NCI-H128 (cell line): ENCODE measurements around the gene ANO2.

Experiments used
- DNase-seq: peaks from one replicate; lab custom pipeline; 2025; ENCODE audit not compliant: unreplicated experiment; lab: John Stamatoyannopoulos, UW

The ANO2 gene

GRCh38 chr12:5783289-5783920 lies 161.7 kb downstream of the ANO2 start:
- DNase-seq, result no peak

GRCh38 chr12:5780536-5780935 lies 164.5 kb downstream of the ANO2 start:
- DNase-seq, result no peak

GRCh38 chr12:5779401-5779800 lies 165.7 kb downstream of the ANO2 start:
- DNase-seq, result no peak

DNA sequence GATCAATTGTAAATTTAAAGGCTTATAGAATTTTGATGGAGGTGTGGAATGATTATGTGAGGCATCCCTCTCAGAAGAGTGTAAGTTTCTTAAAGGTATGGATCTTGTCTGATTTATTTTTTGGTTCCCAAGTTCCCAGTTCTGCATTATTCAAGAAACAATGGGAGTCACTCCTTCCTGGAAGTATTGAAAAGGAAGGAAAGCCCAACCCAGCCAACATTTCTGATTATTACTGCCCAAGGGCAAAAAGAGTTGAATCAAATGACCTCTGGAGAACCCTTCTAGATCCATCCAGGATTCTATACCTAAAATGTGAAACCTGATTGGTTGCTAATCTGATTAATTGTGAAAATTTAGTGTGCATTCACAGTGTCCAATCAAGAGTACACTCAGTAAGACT lies 166.2 kb downstream of the ANO2 start:
- no peak for DNase-seq

- DNase-seq, result no peak
Observed at GRCh38 chr12:5777451-5777850, 167.6 kb downstream of the ANO2 start.

- no peak for DNase-seq
Observed at GRCh38 chr12:5776091-5776490, 169.0 kb downstream of the ANO2 start.

GRCh38 chr12:5773550-5773949 lies 171.5 kb downstream of the ANO2 start:
- no peak for DNase-seq

DNA sequence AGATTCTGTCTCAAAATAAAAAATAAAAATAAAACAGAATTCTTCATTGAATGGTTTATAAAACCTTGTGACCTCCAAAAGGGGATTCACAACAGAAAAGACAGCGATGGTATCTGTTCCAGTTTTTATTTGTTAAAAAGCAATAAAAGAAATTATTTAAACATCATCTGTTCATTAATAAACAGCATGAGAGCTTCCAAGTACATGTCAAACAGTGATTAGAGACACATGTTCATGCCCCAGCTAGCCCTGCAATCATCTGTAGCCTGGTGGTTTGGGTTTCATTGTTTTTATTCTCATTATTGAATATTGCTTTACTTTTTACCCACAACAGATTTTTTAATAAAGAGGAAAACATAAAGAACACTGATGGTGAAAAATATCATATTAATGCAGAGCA lies 173.3 kb downstream of the ANO2 start:
- no peak for DNase-seq

DNA sequence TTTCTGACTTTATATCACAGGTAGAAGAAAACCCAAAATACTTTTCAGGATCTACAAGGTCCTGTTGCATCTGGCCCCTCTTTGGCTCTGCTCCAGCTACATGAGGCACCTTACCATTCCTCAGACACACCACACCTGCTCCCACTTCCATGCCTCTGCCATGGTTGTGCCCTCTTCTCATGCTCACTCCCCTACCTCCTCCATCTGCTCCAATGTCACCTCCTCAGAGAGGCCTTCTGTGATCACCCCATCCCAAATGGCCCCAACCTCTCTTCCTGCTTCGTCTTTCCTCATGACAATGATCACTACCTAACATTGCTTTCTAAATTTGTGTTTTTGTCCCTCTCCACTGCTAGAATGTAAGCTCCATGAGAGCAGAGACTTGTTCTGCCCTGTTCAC lies 174.3 kb downstream of the ANO2 start:
- DNase-seq, result no peak

DNA sequence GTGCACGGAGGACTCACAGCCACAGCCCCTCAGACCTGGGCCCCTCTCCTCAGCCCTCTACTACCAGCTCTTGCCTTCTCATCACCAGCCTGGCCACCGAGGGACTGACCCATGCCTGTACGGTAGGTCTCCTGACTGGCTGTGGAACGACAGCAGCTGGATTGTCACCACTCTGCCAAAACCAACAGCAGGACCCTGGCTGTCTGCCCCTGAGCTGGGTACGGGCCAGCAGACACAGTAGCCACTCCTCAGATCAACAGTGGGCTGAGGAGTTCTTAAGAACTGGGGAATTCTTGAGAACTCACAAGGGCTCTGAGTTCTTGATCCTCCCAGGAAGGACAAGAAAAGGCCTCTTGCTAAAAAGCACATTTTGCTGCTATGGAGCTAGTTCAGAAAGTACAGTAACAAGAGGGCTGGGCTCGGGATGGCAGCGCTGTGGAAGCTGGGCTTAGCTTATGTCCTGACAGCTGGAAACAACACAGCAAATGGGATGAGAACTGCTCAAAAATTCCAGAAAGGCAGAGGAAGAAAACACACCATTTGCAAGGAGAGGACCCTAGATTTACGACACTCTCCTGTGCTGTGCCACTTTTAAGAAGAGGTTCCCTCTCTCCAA lies 176.4 kb downstream of the ANO2 start:
- DNase-seq, result no peak

GRCh38 chr12:5768171-5768570 lies 176.9 kb downstream of the ANO2 start:
- DNase-seq, result no peak

DNA sequence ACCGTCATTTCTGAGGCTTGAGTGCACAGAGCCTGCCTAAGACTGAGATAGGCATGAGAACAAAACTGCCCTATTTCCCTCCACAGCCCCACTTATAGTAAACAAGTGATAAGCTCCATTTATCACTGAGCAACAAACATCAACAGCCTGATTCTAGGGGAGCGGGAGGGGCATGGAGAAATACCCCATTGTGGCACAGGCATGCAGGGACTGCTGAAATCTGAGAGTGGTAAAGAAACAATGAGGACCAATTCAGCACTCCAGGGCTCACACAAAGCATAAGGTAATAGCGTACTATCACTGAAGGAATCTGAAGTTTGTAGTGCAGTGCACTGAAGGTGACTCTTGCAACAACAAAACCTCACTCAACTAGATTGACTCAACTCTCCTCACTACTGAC lies 186.7 kb downstream of the ANO2 start:
- no peak for DNase-seq

DNA sequence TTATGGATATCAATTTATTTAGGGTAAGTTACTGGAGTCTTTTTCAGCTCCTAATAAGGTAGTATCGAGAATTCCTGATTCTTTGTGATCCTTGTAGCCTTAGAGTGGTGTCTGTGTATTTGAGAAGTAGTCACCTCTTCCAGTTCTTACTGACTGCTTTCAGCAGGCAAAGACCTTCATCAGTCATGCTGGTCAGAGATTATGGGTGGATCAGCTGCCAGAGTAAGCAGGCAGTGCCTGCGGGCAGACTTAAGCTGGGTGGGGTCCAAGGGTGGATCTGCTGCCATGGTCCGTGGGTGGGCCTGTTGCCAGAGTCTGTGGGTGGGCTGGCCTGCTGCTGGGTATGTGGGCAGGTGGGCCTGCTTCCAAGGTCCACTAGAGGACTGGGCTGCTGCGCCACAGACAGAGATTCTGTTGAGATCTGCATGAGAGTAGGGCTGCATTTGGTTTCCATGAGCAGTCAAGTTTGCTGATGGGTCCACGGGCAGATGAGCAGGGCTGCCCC lies 188.7 kb downstream of the ANO2 start:
- DNase-seq, result no peak

DNA sequence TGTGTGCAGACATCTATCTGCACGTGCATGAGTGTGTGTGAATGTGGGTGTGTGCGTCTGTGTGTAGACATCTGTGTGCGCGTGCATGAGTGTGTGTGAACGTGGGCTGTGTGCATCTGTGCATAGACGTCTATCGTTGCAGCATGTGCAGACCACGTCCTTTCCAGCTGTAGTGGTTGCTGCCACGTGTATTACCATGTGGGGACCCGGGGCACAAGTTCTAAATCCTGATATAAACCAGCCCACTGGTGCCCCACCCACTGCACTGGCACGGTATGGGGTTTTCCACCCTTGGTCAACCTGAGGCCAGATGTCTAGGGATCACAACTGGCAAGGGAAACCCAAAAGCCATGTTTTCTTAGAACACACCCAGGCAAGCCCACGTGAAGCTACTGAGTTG lies 197.0 kb downstream of the ANO2 start:
- DNase-seq, result no peak

GRCh38 chr12:5746917-5747316 lies 198.1 kb downstream of the ANO2 start:
- DNase-seq, result no peak

DNA sequence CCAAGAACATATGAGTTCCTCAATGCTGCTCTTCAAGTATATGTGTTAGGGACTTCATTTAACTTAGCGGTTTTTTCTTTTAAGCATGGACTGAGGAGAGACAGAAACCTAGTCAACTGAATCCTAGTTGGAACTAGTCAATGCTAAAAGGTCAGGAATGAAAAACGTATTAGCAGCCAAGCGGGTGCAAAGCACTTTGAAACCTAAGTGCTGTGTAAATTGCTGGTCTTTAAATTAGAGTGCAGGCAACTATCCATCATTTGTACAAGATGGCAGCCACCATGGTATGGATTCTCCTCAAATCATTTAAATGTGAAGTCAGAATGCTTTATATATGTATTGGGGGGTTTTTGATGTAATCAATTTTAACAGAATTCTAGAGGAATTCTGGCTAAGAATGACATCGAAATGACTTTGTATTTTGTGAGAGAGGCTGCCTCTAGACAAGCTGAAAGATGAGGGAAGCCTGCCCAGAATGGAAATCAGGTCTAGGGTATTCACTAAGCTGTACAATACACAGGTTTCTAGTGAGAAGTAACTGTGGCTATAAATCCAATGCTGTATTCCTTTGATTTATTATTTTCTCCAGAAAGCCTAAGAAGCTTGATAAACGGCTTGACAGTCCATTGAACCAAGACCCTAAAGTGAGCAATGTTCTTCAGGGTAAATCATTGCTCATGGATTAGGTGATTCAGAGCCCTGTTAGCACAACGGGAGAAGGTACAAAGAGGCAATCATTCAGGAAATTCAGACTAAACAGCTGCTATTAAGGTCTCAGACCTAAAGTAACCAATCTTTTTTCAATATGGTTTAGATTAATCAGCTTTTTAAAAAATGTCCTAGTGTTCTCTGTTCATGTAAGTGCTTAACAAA lies 198.8 kb downstream of the ANO2 start:
- DNase-seq, result no peak

DNA sequence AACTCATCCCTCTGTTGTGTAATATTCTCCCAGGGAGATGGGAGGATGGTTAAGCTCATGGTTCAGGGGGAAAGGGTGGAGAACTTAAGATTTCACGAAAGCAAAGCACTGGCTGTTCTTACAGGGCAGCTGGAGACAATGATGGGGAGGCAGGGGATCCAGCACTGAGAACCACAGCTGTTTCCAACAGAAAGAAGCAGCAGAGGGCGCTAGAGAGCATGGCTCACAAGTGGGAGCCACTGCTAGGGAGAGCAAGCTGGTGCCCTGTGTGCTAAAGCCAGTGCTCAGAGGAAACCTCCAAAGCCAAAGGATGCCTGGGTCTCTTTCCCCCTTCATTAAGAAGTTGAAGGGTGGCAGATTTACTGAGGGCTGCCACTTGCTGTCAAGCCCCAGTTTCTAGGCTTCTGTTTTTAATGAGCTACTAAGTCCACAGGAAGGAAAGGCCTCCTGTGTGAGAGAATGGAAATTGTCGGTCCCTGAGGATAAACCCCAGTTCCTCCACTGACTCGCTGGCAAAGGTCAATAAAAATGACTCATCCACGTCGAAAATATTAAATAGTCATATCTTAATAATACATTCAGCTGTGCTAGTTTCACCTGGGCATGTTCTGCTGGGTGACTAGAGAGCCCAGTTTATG lies 199.7 kb downstream of the ANO2 start:
- DNase-seq, result peak; percentile 7

GRCh38 chr12:5742258-5742657 lies 202.8 kb downstream of the ANO2 start:
- DNase-seq, result no peak

DNA sequence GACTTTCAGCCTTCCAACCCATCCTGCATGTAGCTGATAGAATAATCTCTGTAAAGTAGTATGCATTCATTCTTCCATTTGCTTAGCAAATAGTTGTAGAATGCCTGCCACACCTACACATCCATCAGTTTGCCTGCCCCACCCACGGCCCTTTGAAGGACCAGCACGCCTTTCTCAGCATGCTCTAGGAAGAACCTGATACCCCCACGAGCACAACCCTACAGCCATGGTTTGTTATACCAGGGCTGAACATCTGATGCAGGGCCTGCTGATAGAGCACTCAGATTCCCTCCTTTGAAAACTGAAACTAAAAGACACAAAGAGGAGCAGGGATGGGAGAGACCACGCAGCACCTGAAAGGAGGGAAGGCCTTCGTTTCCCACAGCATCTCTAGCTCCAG lies 205.1 kb downstream of the ANO2 start:
- no peak for DNase-seq

GRCh38 chr12:5737778-5738177 lies 207.3 kb downstream of the ANO2 start:
- no peak for DNase-seq

- DNase-seq, result no peak
Observed at GRCh38 chr12:5736527-5736926, 208.5 kb downstream of the ANO2 start.

- no peak for DNase-seq
Observed at GRCh38 chr12:5736016-5736415, 209.0 kb downstream of the ANO2 start.
